Activated CD4-positive, alpha-beta T cell treated with anti-CD3 and anti-CD28 coated beads, Interleukin-2, amount 10 ng/mL, durations not matched to agents 24 days and 14 days (primary cell): ENCODE results near the gene PFKM. TPM values are rescaled to one million over a fixed set of nuclear protein-coding genes. Genes with fewer than 3 reads are reported as not detected.
"Not testable (repeated sequence)": the region's sequence is repeated elsewhere in the genome, so short reads cannot be mapped to it uniquely, and the experiment has no call there.

Experiments
- DNase-seq: peaks from one replicate; pipeline ENCODE4 v3.0.0; 2022
- H3K27ac Mint-ChIP-seq: one replicate; pipeline ENCODE4 v1.8.0; 2022; ENCODE audit warnings: mild to moderate bottlenecking, mixed read lengths
- H3K27me3 Mint-ChIP-seq: one replicate; pipeline ENCODE4 v1.8.0; 2022; ENCODE audit warnings: mixed read lengths
- H3K36me3 Mint-ChIP-seq: one replicate; pipeline ENCODE4 v1.8.0; 2022; ENCODE audit warnings: low read depth, mild to moderate bottlenecking, mixed read lengths
- H3K4me1 Mint-ChIP-seq: one replicate; pipeline ENCODE4 v1.8.0; 2021; ENCODE audit warnings: mixed read lengths
- H3K4me3 Mint-ChIP-seq: one replicate; pipeline ENCODE4 v1.8.0; 2022; ENCODE audit warnings: mild to moderate bottlenecking, moderate library complexity, mixed read lengths
- H3K9me3 Mint-ChIP-seq: one replicate; pipeline ENCODE4 v1.8.0; 2021; ENCODE audit warnings: mixed read lengths
- intact Hi-C: fragments of 100-400 bp; cut with micrococcal nuclease; formaldehyde crosslinking; loops from one replicate; pipeline ENCODE4 v1.15.1; 2023
- total RNA-seq: library from RNA; stranded (reverse); gene quantifications from 2 replicates; pipeline ENCODE4 v1.2.3, GENCODE V29; 2022

PFKM gene
- total RNA-seq, 1 donor from 2014 or later: 93.2 TPM

GRCh38 chr12:48092611-48093010 is 26.6 kb upstream of the PFKM start:
- Mint-ChIP-seq H3K9me3 (no peaks in the 10 kb centered on the region), H3K27me3 (no peaks in the 10 kb centered on the region), H3K27ac (no peak overlapping the region), H3K4me1 (peaks cover 2% of the 10 kb centered on the region), H3K36me3 (peaks cover 29% of the 10 kb centered on the region), H3K4me3 (no peak overlapping the region)
- no peak for DNase-seq
- intact Hi-C loops: no loop called here

- no peak for DNase-seq
- peaks cover 3% of the 10 kb centered on the region for H3K27me3 Mint-ChIP-seq
- intact Hi-C loops: no loop called here
- peak overlapping the region; percentile 95 for H3K27ac Mint-ChIP-seq
- H3K4me1 Mint-ChIP-seq: peaks cover 38% of the 10 kb centered on the region
- H3K9me3 Mint-ChIP-seq: no peaks in the 10 kb centered on the region
- H3K4me3 Mint-ChIP-seq: peak overlapping the region; percentile 97
- peaks cover 11% of the 10 kb centered on the region for H3K36me3 Mint-ChIP-seq
Observed at GRCh38 chr12:48104531-48104930, 14.6 kb upstream of the PFKM start.

DNA sequence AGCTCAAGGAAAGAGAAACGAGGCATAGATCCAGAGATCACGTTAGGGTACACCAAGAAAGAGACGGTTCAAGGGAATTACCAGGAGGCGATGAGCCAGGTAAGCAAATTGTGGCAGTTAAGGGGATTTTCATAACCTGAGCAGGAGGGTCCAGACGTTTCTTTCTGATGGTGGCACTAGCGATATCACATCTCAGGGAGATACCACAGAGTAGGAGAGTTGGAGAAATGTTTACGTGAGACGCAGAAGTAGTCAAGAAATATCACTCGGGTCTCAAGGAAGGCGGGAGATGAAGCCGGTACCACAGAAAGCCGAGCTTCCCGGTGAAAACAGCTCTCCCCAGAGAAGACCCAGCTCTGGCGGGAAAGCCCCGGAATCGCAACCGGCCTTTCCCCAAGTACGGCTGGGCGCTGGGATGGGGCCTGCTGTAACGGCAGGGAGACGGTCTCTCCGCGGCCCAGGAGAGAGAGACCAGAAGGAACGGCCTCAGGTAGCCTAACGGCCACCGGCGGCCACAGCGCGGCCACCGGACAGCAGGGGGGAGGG is 13.8 kb upstream of the PFKM start:
- Mint-ChIP-seq H3K4me1 (peaks cover 39% of the 10 kb centered on the region), H3K36me3 (peaks cover 8% of the 10 kb centered on the region)
- DNase-seq: peak; percentile 86

GRCh38 chr12:48105867-48106680 is 13.1 kb upstream of the PFKM start, which contains the start of gene SENP1:
SENP1 (minus strand) TSS chr12:48106079; CDS start chr12:48101472, 4,607 bp downstream.
- DNase-seq: peak; percentile 97
- Mint-ChIP-seq H3K36me3 (peaks cover 8% of the 10 kb centered on the region), H3K27me3 (peaks cover 6% of the 10 kb centered on the region), H3K4me1 (peaks cover 39% of the 10 kb centered on the region), H3K4me3 (peak within 1 kb of the TSS; percentile 97), H3K27ac (peak within 1 kb of the TSS; percentile 95), H3K9me3 (no peaks in the 10 kb centered on the region)
- intact Hi-C loops: loop anchor here (1.0 to 5.0 kb wide), 7 partner anchors 13 to 891 kb away; partner anchors contain the start of genes ASB8, CCDC184, PFKM and VDR

More for the DNA sequence above, 13.8 kb upstream of the PFKM start:
- Mint-ChIP-seq H3K4me3 (peak overlapping the region; percentile 97), H3K27me3 (peaks cover 6% of the 10 kb centered on the region), H3K27ac (peak overlapping the region; percentile 95), H3K9me3 (no peaks in the 10 kb centered on the region)
- intact Hi-C loops: loop anchor here (5.0 kb wide), 1 partner anchor 203 kb away; the partner anchor contains the start of gene VDR

GRCh38 chr12:48106681-48107613 is 12.2 kb upstream of the PFKM start:
- peaks cover 6% of the 10 kb centered on the region for H3K27me3 Mint-ChIP-seq
- H3K9me3 Mint-ChIP-seq: no peaks in the 10 kb centered on the region
- intact Hi-C loops: loop anchor here (1.0 to 5.0 kb wide), 7 partner anchors 12 to 892 kb away; partner anchors contain the start of genes ASB8, CCDC184, PFKM and VDR
- DNase-seq: no peak
- H3K36me3 Mint-ChIP-seq: peaks cover 7% of the 10 kb centered on the region
- peak overlapping the region; percentile 95 for H3K27ac Mint-ChIP-seq
- H3K4me1 Mint-ChIP-seq: peaks cover 35% of the 10 kb centered on the region
- H3K4me3 Mint-ChIP-seq: peak overlapping the region; percentile 97

- no peak overlapping the region for H3K4me3 Mint-ChIP-seq
- peak overlapping the region; percentile 0 for H3K27ac Mint-ChIP-seq
- peaks cover 24% of the 10 kb centered on the region for H3K4me1 Mint-ChIP-seq
- no peak for DNase-seq
- H3K36me3 Mint-ChIP-seq: peaks cover 4% of the 10 kb centered on the region
- H3K27me3 Mint-ChIP-seq: peaks cover 12% of the 10 kb centered on the region
- H3K9me3 Mint-ChIP-seq: no peaks in the 10 kb centered on the region
- intact Hi-C loops: loop anchor here (5.0 kb wide), 1 partner anchor 207 kb away; the partner anchor contains the start of gene VDR
Observed at GRCh38 chr12:48109424-48109823, 9.7 kb upstream of the PFKM start.

GRCh38 chr12:48110691-48111311 is 8.4 kb upstream of the PFKM start:
- H3K27ac Mint-ChIP-seq: no peak overlapping the region
- H3K27me3 Mint-ChIP-seq: peaks cover 23% of the 10 kb centered on the region
- DNase-seq: no peak
- no peaks in the 10 kb centered on the region for H3K36me3 Mint-ChIP-seq
- H3K4me3 Mint-ChIP-seq: no peak overlapping the region
- peaks cover 20% of the 10 kb centered on the region for H3K4me1 Mint-ChIP-seq
- H3K9me3 Mint-ChIP-seq: no peaks in the 10 kb centered on the region
- intact Hi-C loops: no loop called here

GRCh38 chr12:48111312-48111693 is 7.9 kb upstream of the PFKM start:
- H3K27ac Mint-ChIP-seq, intact Hi-C loops, H3K4me3 Mint-ChIP-seq, H3K9me3 Mint-ChIP-seq, H3K36me3 Mint-ChIP-seq, DNase-seq: not testable (repeated sequence)
- Mint-ChIP-seq H3K4me1 (peaks cover 19% of the 10 kb centered on the region), H3K27me3 (peaks cover 27% of the 10 kb centered on the region)

DNA sequence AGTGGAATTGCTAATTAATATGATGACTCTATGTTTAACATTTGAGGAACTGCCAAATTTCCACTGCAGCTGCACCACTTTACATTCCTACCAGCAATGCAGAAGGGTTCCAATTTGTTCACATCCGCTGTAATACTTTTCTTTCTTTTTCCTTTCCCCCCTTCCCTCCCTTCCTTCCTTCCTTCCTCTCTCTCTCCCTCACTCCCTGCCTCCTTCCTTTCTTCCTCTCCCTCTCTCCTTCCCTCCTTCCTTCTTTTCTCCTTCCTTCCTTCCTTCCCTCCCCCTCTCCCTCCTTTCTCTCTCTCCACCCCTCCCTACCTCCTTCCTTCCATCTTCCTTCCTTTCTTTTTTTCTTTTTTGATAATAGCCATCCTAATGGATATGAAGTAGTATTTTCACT is 3.2 kb upstream of the PFKM start:
- Mint-ChIP-seq H3K4me1 (peaks cover 16% of the 10 kb centered on the region), H3K9me3 (no peaks in the 10 kb centered on the region), H3K27ac (no peak overlapping the region), H3K27me3 (peaks cover 29% of the 10 kb centered on the region), H3K36me3 (peaks cover 5% of the 10 kb centered on the region), H3K4me3 (no peak overlapping the region)
- intact Hi-C loops: no loop called here
- DNase-seq: no peak

DNA sequence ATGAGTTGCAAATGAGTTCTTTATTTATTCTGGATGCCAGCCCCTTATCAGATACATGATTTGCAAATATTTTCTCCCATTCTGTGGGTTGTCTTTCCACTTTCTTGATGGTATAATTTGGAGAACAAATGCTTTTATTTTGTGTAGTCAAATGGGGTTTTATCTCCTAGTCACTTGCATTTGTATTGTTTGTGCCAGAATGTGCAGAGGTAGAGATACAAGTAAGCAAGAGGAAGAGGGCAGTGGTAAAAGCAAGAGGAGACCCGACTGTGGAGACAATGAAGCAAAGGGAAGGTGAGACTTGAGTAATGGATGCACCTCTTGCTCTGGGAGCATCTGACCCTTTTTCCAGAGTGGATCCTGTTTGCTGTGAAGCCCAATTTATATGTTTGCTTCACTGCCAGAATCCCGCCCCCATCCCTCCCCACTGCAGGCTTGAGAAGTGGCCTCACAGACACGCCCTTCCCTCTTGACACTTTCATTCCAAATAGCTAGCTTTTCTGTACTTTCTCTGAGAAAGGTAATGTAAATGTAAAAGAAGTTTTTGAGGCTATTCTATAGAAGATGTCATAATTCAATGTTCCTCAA is 786 bp upstream of the PFKM start:
- H3K36me3 Mint-ChIP-seq: peaks cover 9% of the 10 kb centered on the region
- peaks cover 18% of the 10 kb centered on the region for H3K4me1 Mint-ChIP-seq
- no peak overlapping the region for H3K27ac Mint-ChIP-seq
- H3K9me3 Mint-ChIP-seq: no peaks in the 10 kb centered on the region
- peak overlapping the region; percentile 98 for H3K4me3 Mint-ChIP-seq
- intact Hi-C loops: no loop called here
- no peak for DNase-seq
- H3K27me3 Mint-ChIP-seq: peaks cover 29% of the 10 kb centered on the region

DNA sequence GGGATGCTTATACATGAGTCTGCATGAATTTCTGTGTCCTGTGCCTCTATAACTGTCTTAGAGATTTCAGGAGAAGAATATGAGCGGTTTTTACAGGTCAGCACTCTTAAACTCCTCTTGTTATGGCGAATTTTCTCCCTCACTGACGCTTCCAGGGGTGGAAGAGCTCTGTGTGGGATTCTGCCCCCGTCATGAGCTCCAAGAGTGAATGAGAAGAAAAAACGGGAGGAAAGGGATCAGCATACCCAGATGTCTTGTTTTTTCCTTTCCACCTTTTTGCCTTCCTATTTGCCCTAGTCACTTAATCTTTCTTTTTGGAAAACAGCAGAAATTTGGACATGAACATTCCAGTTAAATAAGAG is 651 bp downstream of the PFKM start:
- intact Hi-C loops: loop anchor here (1.0 kb wide), 3 partner anchors 14 to 230 kb away; partner anchors contain the start of genes ASB8, SENP1 and ZNF641
- Mint-ChIP-seq H3K4me3 (peak overlapping the region; percentile 98), H3K36me3 (peaks cover 16% of the 10 kb centered on the region), H3K4me1 (peaks cover 18% of the 10 kb centered on the region), H3K9me3 (no peaks in the 10 kb centered on the region), H3K27me3 (peaks cover 20% of the 10 kb centered on the region), H3K27ac (peak overlapping the region; percentile 34)
- DNase-seq: no peak

DNA sequence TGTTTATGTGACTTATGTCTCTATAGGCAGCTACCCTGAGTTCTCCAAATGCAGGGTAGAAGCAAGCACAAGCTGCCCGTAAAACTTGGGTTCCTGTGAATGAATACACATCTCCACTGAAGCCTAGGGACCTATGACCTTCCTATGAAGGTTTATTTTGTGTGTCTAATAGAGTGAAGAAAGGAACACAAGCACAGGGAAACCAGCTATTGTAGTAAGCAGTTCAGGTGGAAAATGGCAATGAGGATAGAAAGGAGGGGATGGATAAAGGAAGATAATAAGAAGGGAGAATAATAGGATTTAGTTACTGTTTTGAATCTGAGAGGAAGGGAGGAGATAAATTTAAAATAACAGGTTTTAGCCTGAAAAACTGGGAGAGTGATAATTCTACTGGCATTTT is 2.4 kb downstream of the PFKM start:
- Mint-ChIP-seq H3K4me1 (peaks cover 18% of the 10 kb centered on the region), H3K36me3 (peaks cover 20% of the 10 kb centered on the region), H3K4me3 (no peak overlapping the region), H3K9me3 (no peaks in the 10 kb centered on the region), H3K27me3 (peaks cover 9% of the 10 kb centered on the region), H3K27ac (no peak overlapping the region)
- intact Hi-C loops: no loop called here
- DNase-seq: no peak
